Stimulated activated CD4-positive, alpha-beta T cell treated with anti-CD3 and anti-CD28 coated beads, Interleukin-2, amount 100 ng/mL, for 24 hours (primary cell): ENCODE data around the gene TMEM207.
"Not testable (repeated sequence)": the region's sequence is repeated elsewhere in the genome, so short reads cannot be mapped to it uniquely, and the experiment has no call there.

Experiments used
- DNase-seq, 2 donors: peaks; one replicate each; pipeline ENCODE4 v3.0.0-alpha.2; 2020

Gene TMEM207

DNA sequence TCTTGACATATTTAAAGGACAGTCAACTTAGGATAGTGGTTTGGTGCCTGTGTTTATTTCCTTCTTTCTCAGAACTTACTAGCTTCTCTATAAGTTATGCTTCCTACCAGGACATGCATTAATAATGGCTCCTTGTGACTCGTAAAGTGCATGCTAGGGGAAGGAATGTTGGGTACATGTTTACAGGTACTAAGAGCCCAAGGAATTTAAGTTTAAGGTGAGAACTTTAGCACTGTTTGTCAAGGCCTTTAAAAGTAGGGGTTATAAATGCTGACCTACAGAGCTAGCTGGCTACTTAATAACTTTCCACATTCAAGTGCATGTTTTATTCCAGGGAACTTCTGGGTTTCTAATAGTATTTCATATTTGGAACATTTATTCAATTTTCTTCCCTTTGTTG is at the start of gene TMEM207:
Gene TMEM207, minus strand, starts transcription at position 101 of the 400 bp plus-strand sequence. Its CDS starts 92 bp downstream, at position 9.
- no peak for DNase-seq

DNA sequence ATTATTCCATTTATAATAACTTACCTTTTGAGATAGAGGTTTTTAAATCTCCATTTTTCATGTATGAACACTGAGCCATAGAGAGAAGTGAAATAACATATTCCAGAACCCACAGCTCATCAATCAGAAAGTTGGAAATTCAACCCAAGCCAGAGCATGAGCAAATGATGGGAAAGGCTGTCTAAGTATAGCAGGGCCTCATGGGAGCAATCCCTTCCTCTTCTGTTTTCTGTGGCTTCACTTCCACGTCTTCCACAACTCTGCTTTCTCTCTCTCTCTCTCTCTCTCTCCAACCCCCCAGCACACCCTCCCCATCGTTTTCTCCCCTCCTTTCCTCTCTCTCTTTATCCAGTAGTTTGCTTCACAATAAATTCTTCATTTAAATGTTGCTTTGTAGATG is 49.4 kb upstream of the TMEM207 start:
- no peak for DNase-seq

DNA sequence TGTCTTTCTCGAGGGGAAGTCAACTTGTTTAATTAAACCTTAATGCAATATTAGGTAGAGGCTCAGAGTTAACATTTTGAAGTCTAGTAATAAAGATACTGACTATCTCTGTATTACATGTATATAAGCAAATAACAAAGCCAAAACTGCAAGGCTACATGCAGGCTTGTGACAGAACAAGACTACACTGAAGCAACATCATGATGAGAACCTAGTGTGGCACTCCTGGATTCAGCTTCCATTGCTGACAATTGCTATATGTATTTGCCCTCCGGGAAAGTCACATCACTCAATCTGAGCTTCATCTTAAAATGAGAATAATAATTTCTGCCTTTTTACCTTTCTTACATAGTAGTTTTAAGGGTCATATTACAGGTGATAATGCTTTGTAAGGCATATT is 48.6 kb upstream of the TMEM207 start:
- DNase-seq = no peak

DNA sequence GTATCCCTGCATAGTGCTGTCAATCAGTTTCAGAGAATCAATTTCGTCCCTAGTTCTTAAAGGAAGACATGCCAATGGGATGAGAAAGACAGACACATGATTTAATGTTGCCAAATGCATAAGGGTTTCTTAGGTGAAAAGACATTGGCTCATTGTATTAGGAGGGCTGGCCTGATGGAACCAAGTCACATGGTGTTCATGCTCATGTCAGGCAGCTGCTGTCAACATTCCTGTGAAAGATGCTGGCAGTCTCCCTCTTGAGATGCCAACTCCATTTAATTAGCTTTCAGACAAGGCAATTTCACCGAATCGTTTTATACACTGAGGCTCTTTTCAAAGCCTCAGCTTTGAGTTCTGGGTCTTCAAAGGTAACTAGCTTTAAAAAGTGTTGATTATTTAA is 48.1 kb upstream of the TMEM207 start:
- no peak for DNase-seq

DNA sequence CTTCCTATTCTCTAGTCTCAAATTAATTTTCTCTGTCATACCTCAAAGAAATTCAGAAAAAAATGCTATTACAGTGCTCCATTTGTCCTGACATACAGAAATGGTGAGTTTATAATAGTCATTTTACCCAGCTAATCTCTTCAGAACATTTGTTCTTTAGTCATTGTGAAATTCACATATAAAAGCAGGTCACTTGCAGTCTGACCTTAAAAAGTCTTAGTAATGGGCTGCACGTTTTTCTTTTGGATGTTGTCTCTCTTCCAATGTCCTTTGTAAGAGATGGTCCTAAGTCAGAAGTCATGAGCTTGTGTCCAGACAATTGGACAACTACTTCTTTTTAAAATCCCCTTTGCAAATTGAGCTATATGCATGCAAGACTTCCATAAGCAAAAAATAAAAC is 47.2 kb upstream of the TMEM207 start:
- no peak for DNase-seq

- no peak for DNase-seq
Measured at GRCh38 chr3:190495796-190496195, 46.1 kb upstream of the TMEM207 start.

DNA sequence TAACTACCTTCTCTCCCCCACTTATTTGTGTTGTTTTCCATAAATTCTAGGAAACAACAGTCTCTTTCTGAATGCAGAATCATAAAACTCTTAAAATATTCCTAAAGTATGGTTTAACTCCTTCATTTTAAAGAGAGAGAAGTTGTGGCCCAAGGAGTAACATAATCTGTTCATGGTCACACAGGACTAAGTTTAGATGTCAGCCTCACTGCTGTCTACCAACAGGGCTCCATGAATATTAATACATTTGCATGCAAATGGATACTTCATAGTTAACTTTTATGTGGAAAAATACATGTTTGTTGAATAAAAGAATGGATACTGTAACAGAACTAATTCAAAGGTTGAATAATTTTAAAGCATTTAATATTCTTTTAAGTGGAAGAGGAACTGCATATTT is 45.7 kb upstream of the TMEM207 start:
- DNase-seq = no peak

DNA sequence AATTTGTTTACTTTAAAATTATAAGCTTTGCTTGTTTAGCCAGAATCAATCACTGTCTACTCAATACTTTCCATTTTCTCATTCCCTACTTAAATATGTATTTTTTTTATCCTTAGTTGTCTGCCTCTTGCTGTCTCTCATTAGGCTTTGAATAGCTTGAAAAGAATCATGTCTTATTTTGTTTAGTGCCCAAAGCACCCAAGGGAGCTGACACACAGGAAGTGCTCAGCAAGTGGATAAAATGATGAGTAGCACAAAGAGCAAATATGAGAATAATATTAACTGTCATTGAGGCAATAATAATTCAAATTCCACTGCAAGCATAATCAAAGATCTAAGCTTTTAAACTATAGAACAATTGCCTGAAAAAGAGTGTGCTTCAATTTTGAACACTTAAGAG is 45.2 kb upstream of the TMEM207 start:
- DNase-seq = no peak

DNA sequence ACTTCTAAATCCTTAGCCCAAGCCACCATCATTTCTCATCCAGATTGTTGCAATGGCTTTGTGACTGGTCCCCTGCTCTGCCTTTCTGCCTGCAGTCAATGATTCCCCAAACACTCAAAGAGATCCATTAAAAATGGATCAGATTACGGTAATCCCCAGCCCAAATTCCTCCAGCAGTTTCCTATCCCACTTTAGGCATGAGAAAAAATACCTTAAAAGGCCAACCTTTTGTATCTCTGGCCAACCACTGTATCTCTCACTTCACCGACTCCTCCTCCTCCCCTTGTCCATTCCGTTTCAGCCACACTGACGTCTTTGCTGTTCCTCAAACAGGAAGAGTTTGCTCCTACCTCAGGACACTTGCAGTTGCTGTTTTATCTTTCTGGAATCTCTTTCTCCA is 43.3 kb upstream of the TMEM207 start:
- no peak for DNase-seq

GRCh38 chr3:190492129-190492528 is 42.4 kb upstream of the TMEM207 start:
- DNase-seq = no peak

DNA sequence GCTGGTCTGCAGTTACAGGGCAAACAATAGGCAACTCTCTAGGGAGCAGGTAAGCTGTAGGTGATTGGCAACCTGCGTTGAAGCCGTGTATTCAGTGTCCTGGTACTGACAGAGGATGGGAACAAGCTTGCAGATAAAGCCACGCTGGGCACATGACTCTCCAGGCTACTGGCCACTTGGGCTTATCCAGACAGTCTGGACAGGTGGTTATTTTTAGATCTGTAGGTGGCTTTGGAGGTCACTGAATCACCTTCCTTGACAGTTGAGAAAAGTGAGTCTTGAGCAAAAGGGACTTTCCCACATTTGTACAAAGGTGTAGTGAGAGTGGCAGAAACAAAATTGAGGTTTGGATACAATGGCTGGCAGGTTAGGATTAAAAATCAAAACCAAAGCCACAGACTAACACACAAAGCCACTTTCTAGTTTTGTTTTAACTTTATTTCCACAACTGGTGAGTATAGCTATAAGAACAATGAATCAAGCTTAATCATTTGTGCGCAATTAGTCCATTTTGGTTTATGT is 41.9 kb upstream of the TMEM207 start:
- peak; percentile 21 to 29 for DNase-seq

GRCh38 chr3:190486908-190487607 is 37.4 kb upstream of the TMEM207 start:
- DNase-seq = no peak

- DNase-seq = no peak
Measured at GRCh38 chr3:190486533-190486864, 36.8 kb upstream of the TMEM207 start.

DNA sequence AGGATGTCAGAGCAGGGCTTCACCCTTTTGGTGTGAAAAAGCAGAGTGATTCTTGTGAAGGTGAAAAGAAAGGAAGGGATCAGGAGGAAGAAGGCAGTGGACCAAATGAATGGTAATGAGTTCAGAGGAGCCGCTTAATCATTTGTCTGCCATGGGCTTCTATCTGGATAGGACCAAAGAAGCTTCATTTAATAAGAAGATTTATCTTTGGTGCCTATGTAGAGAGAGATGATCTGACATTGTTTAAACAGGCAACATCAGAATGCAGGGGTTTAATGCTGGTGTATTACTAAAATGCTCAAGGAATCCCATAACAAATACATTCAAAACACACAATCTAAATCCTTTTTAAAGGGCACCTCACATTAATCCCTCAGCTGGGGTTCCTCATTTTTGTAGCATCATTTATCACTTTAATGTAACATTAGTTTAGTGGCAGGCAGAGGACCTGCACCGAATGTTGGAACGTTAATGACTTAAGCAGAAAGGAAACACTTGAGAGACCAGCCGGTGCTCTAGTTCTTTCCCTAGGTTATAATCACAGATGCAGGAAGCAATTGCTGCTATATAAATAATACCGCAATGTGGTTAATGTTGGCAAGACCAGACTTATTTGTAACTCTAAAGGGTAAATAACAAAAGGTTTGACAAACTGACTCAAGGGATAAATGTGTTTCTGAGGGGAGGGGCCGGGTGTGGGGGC is 36.3 kb upstream of the TMEM207 start:
- no peak for DNase-seq

DNA sequence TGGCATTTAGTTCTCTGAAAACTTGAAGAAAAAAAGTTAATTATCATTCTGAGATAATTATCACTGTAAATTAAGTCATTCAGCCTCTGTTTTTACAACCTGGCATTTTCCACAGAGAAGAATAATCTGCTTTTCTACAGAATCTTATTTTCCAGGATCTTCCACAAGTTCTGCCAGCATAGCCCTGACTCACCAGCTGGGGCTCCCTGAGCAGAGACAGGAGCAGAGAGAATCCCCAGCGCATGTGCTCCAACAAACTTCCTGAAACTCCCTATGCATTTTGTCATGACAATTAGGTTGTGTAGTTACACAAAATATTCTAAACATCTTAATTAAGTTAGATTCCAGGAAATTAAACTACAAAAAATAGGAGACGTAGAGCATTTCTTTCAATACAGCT is 32.1 kb upstream of the TMEM207 start:
- DNase-seq = no peak

DNA sequence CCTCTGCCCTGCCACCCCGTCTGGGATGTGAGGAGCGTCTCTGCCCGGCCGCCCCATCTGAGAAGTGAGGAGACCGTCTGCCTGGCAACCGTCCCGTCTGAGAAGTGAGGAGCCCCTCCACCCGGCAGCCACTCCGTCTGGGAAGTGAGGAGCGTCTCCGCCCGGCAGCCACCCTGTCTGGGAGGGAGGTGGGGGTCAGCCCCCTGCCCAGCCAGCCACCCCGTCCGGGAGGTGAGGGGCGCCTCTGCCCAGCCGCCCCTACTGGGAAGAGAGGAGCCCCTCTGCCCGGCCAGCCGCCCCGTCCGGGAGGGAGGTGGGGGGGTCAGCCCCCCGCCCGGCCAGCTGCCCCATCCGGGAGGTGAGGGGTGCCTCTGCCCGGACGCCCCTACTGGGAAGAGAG is 23.6 kb upstream of the TMEM207 start:
- not testable (repeated sequence) for DNase-seq

- DNase-seq = no peak
Measured at GRCh38 chr3:190467922-190468321, 18.2 kb upstream of the TMEM207 start.

GRCh38 chr3:190458040-190458439 is 8.3 kb upstream of the TMEM207 start:
- DNase-seq = no peak

DNA sequence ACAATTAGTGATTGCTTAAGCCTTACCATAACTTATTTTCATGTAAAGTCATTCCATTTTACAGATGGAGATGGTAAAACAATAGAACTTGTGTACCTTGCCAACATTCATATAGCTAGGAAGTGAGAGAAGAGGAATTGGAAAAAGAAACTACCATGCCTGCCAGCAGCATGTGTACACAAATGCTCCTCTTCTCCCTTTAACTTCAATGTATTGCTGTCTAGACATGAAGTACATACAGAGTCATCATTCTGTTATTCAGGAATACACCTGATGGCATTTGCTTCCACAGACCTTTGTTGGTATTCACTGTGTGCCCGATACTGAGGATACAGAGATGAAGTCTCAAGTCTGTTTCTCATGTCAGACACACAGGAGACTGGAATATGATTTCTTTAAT is 7.1 kb upstream of the TMEM207 start:
- no peak for DNase-seq

DNA sequence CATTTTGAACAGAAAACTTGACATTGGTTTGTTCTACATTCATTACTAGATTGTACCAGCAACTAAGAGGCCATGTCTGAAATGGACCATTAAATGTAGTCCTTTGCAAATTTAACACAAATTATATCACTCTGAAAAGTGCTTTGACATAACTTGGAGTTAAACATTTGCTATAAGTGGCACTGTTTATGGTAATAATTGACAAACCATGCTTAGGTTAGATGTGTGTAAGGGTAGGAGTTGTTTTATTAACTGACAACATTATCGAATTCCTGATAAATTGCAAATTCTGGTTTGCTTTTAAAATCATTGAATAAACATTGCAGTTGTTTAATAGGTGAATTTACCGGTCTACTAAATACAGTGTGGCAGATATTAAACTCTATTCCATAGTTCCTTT is 6.1 kb upstream of the TMEM207 start:
- DNase-seq = no peak

- DNase-seq = no peak
Measured at GRCh38 chr3:190448256-190448655, 1.4 kb downstream of the TMEM207 start.

- DNase-seq = no peak
Measured at GRCh38 chr3:190446573-190447279, 3.0 kb downstream of the TMEM207 start.

- DNase-seq = no peak
Measured at GRCh38 chr3:190444576-190445145, 5.0 kb downstream of the TMEM207 start.

DNA sequence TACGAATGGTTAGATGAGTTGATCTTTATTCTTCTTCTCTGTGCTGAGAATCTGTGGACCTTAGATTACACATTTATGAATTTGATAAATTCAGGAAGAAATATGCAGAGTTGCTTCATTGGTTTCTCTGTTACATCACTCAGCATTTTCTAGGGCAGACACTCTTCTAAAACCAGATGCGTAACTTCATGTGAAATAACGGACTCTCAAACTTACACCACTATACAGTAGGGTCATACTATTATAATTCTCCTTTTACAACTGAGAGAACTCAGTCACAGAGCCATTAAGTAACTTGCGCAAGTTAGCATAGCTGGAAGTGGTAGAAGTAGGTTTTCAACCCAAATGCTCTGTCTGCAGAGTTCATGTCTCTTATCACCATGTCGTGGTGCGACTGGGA is 5.7 kb downstream of the TMEM207 start:
- DNase-seq = no peak
